HCT116 (cell line): ENCODE results near the gene TYRO3. TPM values are rescaled to one million over a fixed set of nuclear protein-coding genes. Genes with fewer than 3 reads are reported as not detected.

ENCODE experiments used
- ATAC-seq: fragments of 200-7000 bp; cut with Tn5 transposase; 2 replicates; pipeline ENCODE4 v1.9.1; 2020; ENCODE audit warnings: mild to moderate bottlenecking, moderate library complexity
- BruUV-seq: library from RNA; stranded (reverse); fragments of 400-500 nt; replicated peaks from 2 replicates; lab custom pipeline; 2021; lab: Mats Ljungman, UMichigan
- CTCF ChIA-PET: fragments of 300-600 bp; sonication (Branson Sonifier 250); formaldehyde crosslinking; loops from one replicate; lab custom pipeline; 2021; ENCODE audit warnings: antibody characterized with exemption; lab: Charles Lee
- POLR2A ChIA-PET: fragments of 300-600, 350-600 bp; sonication (Branson Sonifier 250); formaldehyde crosslinking; loops from one replicate; lab custom pipeline; 2021; ENCODE audit warnings: antibody characterized with exemption; lab: Charles Lee
- RAD21 ChIA-PET, 2 experiments: fragments of 300-600 bp; sonication (Branson Sonifier 250); formaldehyde crosslinking; loops; one replicate each; lab custom pipeline; 2023; ENCODE audit warnings: low total read pairs in 2 of 2; ENCODE audit not compliant: uncharacterized antibody in 2 of 2, unreplicated experiment in 2 of 2, low non-redundant PET in 1 of 2; lab: Charles Lee
- DNase-seq: peaks from one replicate; pipeline ENCODE4 v3.0.0-alpha.2; 2010; ENCODE audit warnings: low read depth, low spot score
- H2AFZ ChIP-seq: fragments of 200-600 bp; shearing (Covaris generic), sonication (generic); 2 replicates; pipeline ENCODE4 v1.6.1; 2017; ENCODE audit warnings: low read depth, mixed run types, mixed read lengths, antibody characterized with exemption, low read length; ENCODE audit not compliant: poor library complexity, severe bottlenecking
- H3K27ac ChIP-seq: 2 replicates; pipeline ENCODE4 v1.5.1; 2012; ENCODE audit warnings: low read depth, low read length
- H3K27me3 ChIP-seq: fragments of 200-600 bp; sonication (generic); 2 replicates; pipeline ENCODE4 v1.6.1; 2016; ENCODE audit warnings: mixed run types, low read length, mixed read lengths; ENCODE audit not compliant: insufficient read depth
- H3K36me3 ChIP-seq, 2 experiments: fragments of 200-500 bp in 1 of 2; fragments of 200-600 bp in 1 of 2; sonication (Bioruptor generic) in 1 of 2; sonication (generic) in 1 of 2; 2 replicates each; pipeline versions ENCODE4 v1.5.1 to v1.6.1; 2014 to 2016; ENCODE audit warnings: low read length in 2 of 2, inconsistent platforms in 1 of 2, mixed read lengths in 1 of 2, mixed run types in 1 of 2; ENCODE audit not compliant: insufficient read depth in 2 of 2, control insufficient read depth in 1 of 2
- H3K4me1 ChIP-seq, 2 experiments: fragments of 200-600 bp in 1 of 2; sonication (generic) in 1 of 2; 2 replicates each; pipeline versions ENCODE4 v1.5.1 to v1.6.1; 2012 to 2017; ENCODE audit warnings: low read length in 2 of 2, inconsistent platforms in 1 of 2, mild to moderate bottlenecking in 1 of 2, mixed read lengths in 1 of 2, mixed run types in 1 of 2, moderate library complexity in 1 of 2; ENCODE audit not compliant: insufficient read depth in 2 of 2, control insufficient read depth in 1 of 2
- H3K4me2 ChIP-seq: fragments of 200-600 bp; sonication (generic); 2 replicates; pipeline ENCODE4 v1.6.1; 2017; ENCODE audit warnings: mixed run types, low read length, mixed read lengths
- H3K4me3 ChIP-seq, 2 experiments: fragments of 200-600 bp in 1 of 2; sonication (generic) in 1 of 2; replicated peaks in 1 of 2; 2 replicates each; pipeline ENCODE4 v1.5.1; 2011 to 2016; ENCODE audit warnings: low read length in 2 of 2, control low read depth in 1 of 2, low read depth in 1 of 2, mild to moderate bottlenecking in 1 of 2, mixed read lengths in 1 of 2, mixed run types in 1 of 2
- H3K79me2 ChIP-seq: fragments of 200-600 bp; sonication (generic); 2 replicates; pipeline ENCODE4 v1.6.1; 2017; ENCODE audit warnings: mild to moderate bottlenecking, mixed run types, low read length, moderate library complexity, mixed read lengths; ENCODE audit not compliant: insufficient read depth
- H3K9ac ChIP-seq: fragments of 200-600 bp; sonication (generic); 2 replicates; pipeline ENCODE4 v1.6.1; 2016; ENCODE audit warnings: low read length, mixed read lengths
- H3K9me2 ChIP-seq: fragments of 200-600 bp; sonication (generic), shearing (Covaris generic); 2 replicates; pipeline ENCODE4 v1.6.1; 2017; ENCODE audit warnings: mixed run types, mild to moderate bottlenecking, moderate library complexity; ENCODE audit not compliant: insufficient read depth
- H3K9me3 ChIP-seq, 2 experiments: fragments of 200-500 bp in 1 of 2; fragments of 200-600 bp in 1 of 2; sonication (Bioruptor generic) in 1 of 2; sonication (generic) in 1 of 2; 2 replicates each; pipeline ENCODE4 v1.6.1; 2014 to 2017; ENCODE audit warnings: low read length in 2 of 2, mixed read lengths in 2 of 2, inconsistent platforms in 1 of 2, low read depth in 1 of 2, mild to moderate bottlenecking in 1 of 2, mixed run types in 1 of 2, moderate library complexity in 1 of 2; ENCODE audit not compliant: control insufficient read depth in 1 of 2, insufficient read depth in 1 of 2
- H4K20me1 ChIP-seq: fragments of 200-600 bp; sonication (generic), shearing (Covaris generic); 2 replicates; pipeline ENCODE4 v1.6.1; 2017; ENCODE audit warnings: mixed run types, mild to moderate bottlenecking, moderate library complexity; ENCODE audit not compliant: insufficient read depth
- CBX3 ChIP-seq: IDR thresholded peaks from 2 replicates; pipeline ENCODE4 v1.6.1; 2012; ENCODE audit warnings: low read depth
- ELF1 ChIP-seq: IDR thresholded peaks from 2 replicates; pipeline ENCODE4 v1.6.1; 2012; ENCODE audit warnings: low read depth, borderline replicate concordance
- FOSL1 ChIP-seq: IDR thresholded peaks from 2 replicates; pipeline ENCODE4 v1.6.1; 2012; ENCODE audit warnings: low read depth
- SP1 ChIP-seq: IDR thresholded peaks from 2 replicates; pipeline ENCODE4 v1.6.1; 2012; ENCODE audit warnings: low read depth
- ZFX ChIP-seq: fragments of 450-650 bp; IDR thresholded peaks from 2 replicates; pipeline ENCODE4 v1.6.1; 2017
- intact Hi-C: fragments of 100-400 bp; cut with micrococcal nuclease; formaldehyde crosslinking; loops from 2 replicates; pipeline ENCODE4 v1.10.0; 2022
- total RNA-seq: library from RNA; stranded (reverse); gene quantifications from one replicate; pipeline ENCODE4 v1.2.1, GENCODE V29; 2021; ENCODE audit not compliant: unreplicated experiment
- TF ChIP-seq, protein P1 (sequence below), 3 experiments: fragments of 200-600 bp in 1 of 3; sonication (generic) in 1 of 3; IDR thresholded peaks in 2 of 3; conservative IDR thresholded peaks in 1 of 3; 2 replicates each; pipeline ENCODE4 v1.5.1; 2012 to 2017; ENCODE audit warnings: low read depth in 2 of 3, low read length in 2 of 3, antibody characterized with exemption in 1 of 3, borderline replicate concordance in 1 of 3, control low read depth in 1 of 3, mild to moderate bottlenecking in 1 of 3, mixed read lengths in 1 of 3, mixed run types in 1 of 3, moderate library complexity in 1 of 3; ENCODE audit not compliant: insufficient read depth in 1 of 3

TYRO3 gene
- total RNA-seq, 1 experiment from 2014 or later = 34.6 TPM

DNA sequence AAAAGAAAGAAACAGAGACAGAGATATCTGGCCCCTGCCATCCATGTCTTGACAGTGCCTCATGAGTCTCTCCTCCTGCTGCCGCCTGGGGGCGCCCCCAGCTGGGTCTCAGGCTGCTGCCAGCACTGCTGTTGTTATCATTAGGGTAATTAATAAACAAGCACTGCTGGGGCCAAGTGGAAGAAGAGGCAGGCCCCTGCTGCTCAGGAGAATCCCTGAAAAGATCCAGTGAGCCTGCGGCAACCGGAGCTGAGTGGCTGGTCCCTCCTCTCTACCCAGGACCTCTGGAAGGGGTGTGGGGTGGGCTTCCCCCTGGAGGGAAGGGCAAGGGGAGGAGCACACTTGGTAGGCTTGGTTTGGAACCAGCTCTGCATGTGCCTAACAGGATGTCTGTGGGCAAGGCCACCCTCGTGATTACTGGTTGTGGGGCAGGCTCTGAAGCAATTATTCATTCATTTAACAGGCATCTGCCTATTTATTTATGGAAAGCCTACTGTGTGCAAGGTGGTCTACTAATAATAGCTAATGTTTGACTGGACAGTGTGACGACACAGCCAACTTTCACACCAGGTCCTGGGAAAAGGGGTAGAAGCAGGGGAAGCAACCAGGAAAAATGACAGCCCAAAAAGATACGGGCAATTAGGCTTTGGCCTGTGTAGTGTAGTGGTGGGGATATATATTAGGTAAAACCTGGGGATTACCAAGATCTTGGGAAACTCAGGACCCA is 1.2 kb upstream of the TYRO3 start (continued):
- TF ChIP-seq, protein P1, sequence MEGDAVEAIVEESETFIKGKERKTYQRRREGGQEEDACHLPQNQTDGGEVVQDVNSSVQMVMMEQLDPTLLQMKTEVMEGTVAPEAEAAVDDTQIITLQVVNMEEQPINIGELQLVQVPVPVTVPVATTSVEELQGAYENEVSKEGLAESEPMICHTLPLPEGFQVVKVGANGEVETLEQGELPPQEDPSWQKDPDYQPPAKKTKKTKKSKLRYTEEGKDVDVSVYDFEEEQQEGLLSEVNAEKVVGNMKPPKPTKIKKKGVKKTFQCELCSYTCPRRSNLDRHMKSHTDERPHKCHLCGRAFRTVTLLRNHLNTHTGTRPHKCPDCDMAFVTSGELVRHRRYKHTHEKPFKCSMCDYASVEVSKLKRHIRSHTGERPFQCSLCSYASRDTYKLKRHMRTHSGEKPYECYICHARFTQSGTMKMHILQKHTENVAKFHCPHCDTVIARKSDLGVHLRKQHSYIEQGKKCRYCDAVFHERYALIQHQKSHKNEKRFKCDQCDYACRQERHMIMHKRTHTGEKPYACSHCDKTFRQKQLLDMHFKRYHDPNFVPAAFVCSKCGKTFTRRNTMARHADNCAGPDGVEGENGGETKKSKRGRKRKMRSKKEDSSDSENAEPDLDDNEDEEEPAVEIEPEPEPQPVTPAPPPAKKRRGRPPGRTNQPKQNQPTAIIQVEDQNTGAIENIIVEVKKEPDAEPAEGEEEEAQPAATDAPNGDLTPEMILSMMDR (IDR thresholded peaks at IDR 0.05 in 2 of 3, conservative IDR thresholded peaks at IDR 0.05 in 1 of 3; ENCODE audit: borderline replicate concordance in 1 of 3, insufficient read depth in 1 of 3, low read depth in 2 of 3, low read length in 2 of 3) = peak; percentile 75 to 98 (median 97); a peak in 5 of 6 replicates
- TF ChIP-seq, all 23 proteins: peak for 4

DNA sequence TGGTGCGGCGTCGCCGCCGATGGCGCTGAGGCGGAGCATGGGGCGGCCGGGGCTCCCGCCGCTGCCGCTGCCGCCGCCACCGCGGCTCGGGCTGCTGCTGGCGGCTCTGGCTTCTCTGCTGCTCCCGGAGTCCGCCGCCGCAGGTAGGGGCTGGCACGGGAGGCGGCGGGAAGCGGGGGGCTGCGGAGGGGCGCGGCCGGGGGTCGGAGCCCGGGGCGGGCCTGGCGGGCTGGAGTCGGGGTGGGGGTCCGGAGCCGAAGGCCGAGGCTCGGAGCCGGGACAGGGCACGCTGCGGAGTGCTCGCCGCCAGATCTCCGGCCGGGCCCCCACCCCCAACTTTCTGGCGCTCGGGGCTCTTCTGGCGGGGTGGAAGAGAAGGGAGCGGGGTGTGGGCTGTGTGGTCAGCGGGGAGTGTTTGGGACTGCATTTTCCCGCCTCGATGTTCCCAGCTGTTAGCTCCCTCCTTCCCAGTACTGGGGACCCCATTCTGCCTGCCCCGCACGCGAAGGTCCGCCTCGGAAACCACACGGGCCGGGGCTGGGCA is 299 bp downstream of the TYRO3 start:
- intact Hi-C loops = no loop called here
- ATAC-seq (peak; percentile 23), DNase-seq (no peak)
- no peaks in the 10 kb centered on the region for H3K27me3 ChIP-seq
- H2AFZ ChIP-seq = no peak overlapping the region
- no TSS peak for BruUV-seq
- no peaks in the 10 kb centered on the region for H3K9me3 ChIP-seq
- H3K79me2 ChIP-seq = no peaks in the 10 kb centered on the region; the same call in 1 of the 2 replicates
- peaks cover 7 to 21% of the 10 kb centered on the region in 2 experiments; a peak in 3 of 4 replicates for H3K4me1 ChIP-seq
- ChIA-PET POLR2A (interaction anchor here (2.7 kb wide), 1 partner anchor 15 kb away, joined by 6 read pairs; the partner anchor contains the start of gene RPAP1), RAD21 (no interaction called here), CTCF (no interaction called here)
- peak overlapping the region; percentile 69 for H3K9ac ChIP-seq
- peak overlapping the region; percentile 93 for H3K4me2 ChIP-seq
- no peaks in the 10 kb centered on the region for H3K9me2 ChIP-seq
- H3K36me3 ChIP-seq = peaks cover 2 to 10% of the 10 kb centered on the region in 2 experiments; a peak in 1 of 4 replicates
- peak overlapping the region; percentile 67 to 68 for H3K4me3 ChIP-seq
- TF ChIP-seq FOSL1 (no peak), ELF1 (no peak), ZFX (peak; percentile 49; the same call in 1 of the 2 replicates), SP1 (no peak), CBX3 (no peak)
- H3K27ac ChIP-seq = peak overlapping the region; percentile 50
- H4K20me1 ChIP-seq = no peaks in the 10 kb centered on the region
